Ascending aorta (tissue), 2 donors: ENCODE measurements around the gene APOL2. TPM values are rescaled to one million over a fixed set of nuclear protein-coding genes. Genes with fewer than 3 reads are reported as not detected.

Experiments
- DNase-seq, 2 donors: peaks; one replicate each; pipeline ENCODE4 v3.0.0-alpha.2; 2019; ENCODE audit warnings: low spot score in 2 of 2
- H3K27ac ChIP-seq, 2 donors: fragments of 200-600 bp; sonication (generic); one replicate each; pipeline ENCODE4 v1.5.1; 2016 to 2017; ENCODE audit warnings: mild to moderate bottlenecking in 1 of 2
- H3K27me3 ChIP-seq: fragments of 200-600 bp; sonication (generic); one replicate; pipeline ENCODE4 v1.5.1; 2017
- H3K36me3 ChIP-seq, 2 donors: fragments of 200-600 bp; sonication (generic); one replicate each; pipeline ENCODE4 v1.5.1; 2016
- H3K4me1 ChIP-seq, 2 donors: fragments of 200-600 bp; sonication (generic); one replicate each; pipeline ENCODE4 v1.5.1; 2016 to 2017; ENCODE audit warnings: mild to moderate bottlenecking in 1 of 2
- H3K4me3 ChIP-seq, 2 donors: fragments of 200-600 bp; sonication (generic); one replicate each; pipeline ENCODE4 v1.5.1; 2016 to 2017; ENCODE audit warnings: mild to moderate bottlenecking in 1 of 2
- H3K9me3 ChIP-seq, 2 donors: fragments of 200-600 bp; sonication (generic); one replicate each; pipeline ENCODE4 v1.5.1; 2016
- CTCF ChIP-seq, 3 experiments: fragments of 200-600 bp in 2 of 3; fragments of 450-650 bp in 1 of 3; sonication (generic) in 2 of 3; IDR thresholded peaks; one replicate each; pipeline ENCODE4 v1.5.1; 2016 to 2019; ENCODE audit warnings: antibody characterized with exemption in 3 of 3, mild to moderate bottlenecking in 1 of 3, moderate library complexity in 1 of 3
- intact Hi-C: fragments of 100-400 bp; cut with DNase I; formaldehyde crosslinking; loops from one replicate; pipeline ENCODE4 v1.15.1; 2023
- total RNA-seq: library from RNA; depleted of rRNA; stranded (reverse); fragments of >200 nt; gene quantifications from one replicate; pipeline ENCODE4 v1.1.0, GENCODE V29; 2016

The APOL2 gene
- total RNA-seq, 1 donor from 2014 or later = 34.3 TPM

- DNase-seq = no peak
- intact Hi-C loops = loop anchor here (1.0 to 5.0 kb wide), 3 partner anchors 15 to 82 kb away; partner anchors contain the start of gene APOL1
These were observed 766 bp downstream of the APOL2 start for GRCh38 chr22:36238373-36239149.

GRCh38 chr22:36237462-36238372 lies 1.6 kb downstream of the APOL2 start:
- intact Hi-C loops = loop anchor here (2.0 to 5.0 kb wide), 2 partner anchors 40 to 81 kb away; no protein-coding TSS in a partner anchor
- Histone ChIP-seq H3K4me1 (peaks cover 6 to 26% of the 10 kb centered on the region in 2 donors), H3K27ac (peak overlapping the region; percentile 86 to 90), H3K27me3 (no peaks in the 10 kb centered on the region), H3K4me3 (peak overlapping the region; percentile 70 to 81), H3K9me3 (no peaks in the 10 kb centered on the region), H3K36me3 (peaks cover 6 to 8% of the 10 kb centered on the region in 2 donors)
- TF ChIP-seq CTCF (IDR thresholded peaks at IDR 0.05) = no peak
- no peak for DNase-seq

More at GRCh38 chr22:36238373-36239149, 766 bp downstream of the APOL2 start:
- peaks cover 6 to 27% of the 10 kb centered on the region in 2 donors for H3K4me1 ChIP-seq
- peak overlapping the region; percentile 70 to 81 for H3K4me3 ChIP-seq
- no peak for TF ChIP-seq CTCF (IDR thresholded peaks at IDR 0.05)
- peak overlapping the region; percentile 86 to 90 for H3K27ac ChIP-seq
- H3K36me3 ChIP-seq = peaks cover 0 to 3% of the 10 kb centered on the region in 2 donors
- H3K9me3 ChIP-seq = no peaks in the 10 kb centered on the region
- H3K27me3 ChIP-seq = no peaks in the 10 kb centered on the region

GRCh38 chr22:36236388-36237319 lies 2.7 kb downstream of the APOL2 start:
- no peak overlapping the region for H3K27ac ChIP-seq
- H3K27me3 ChIP-seq = no peaks in the 10 kb centered on the region
- peak overlapping the region; percentile 70 to 81 for H3K4me3 ChIP-seq
- no peak for DNase-seq
- TF ChIP-seq CTCF (IDR thresholded peaks at IDR 0.05) = no peak
- peaks cover 15 to 19% of the 10 kb centered on the region in 2 donors for H3K36me3 ChIP-seq
- peaks cover 6 to 26% of the 10 kb centered on the region in 2 donors for H3K4me1 ChIP-seq
- H3K9me3 ChIP-seq = no peaks in the 10 kb centered on the region
- intact Hi-C loops = loop anchor here (5.0 kb wide), 1 partner anchor 39 kb away; no protein-coding TSS in a partner anchor

- H3K27ac ChIP-seq = no peak overlapping the region
- peaks cover 25 to 27% of the 10 kb centered on the region in 2 donors for H3K36me3 ChIP-seq
- no peak overlapping the region for H3K4me3 ChIP-seq
- no peak for TF ChIP-seq CTCF (IDR thresholded peaks at IDR 0.05)
- no peak for DNase-seq
- intact Hi-C loops = loop anchor here (5.0 kb wide), 1 partner anchor 38 kb away; no protein-coding TSS in a partner anchor
- no peaks in the 10 kb centered on the region for H3K9me3 ChIP-seq
- H3K27me3 ChIP-seq = no peaks in the 10 kb centered on the region
- H3K4me1 ChIP-seq = peaks cover 6 to 26% of the 10 kb centered on the region in 2 donors
These were observed 3.7 kb downstream of the APOL2 start for GRCh38 chr22:36235585-36235984.
